ENCODE measurements around the gene CTAG1B.
"Not testable (repeated sequence)": the region's sequence is repeated elsewhere in the genome, so short reads cannot be mapped to it uniquely, and the experiment has no call there.

CTAG1B gene

GRCh38 chrX:154649503-154650220 lies 30.6 kb upstream of the CTAG1B start:
- DNase-seq: no peak
- Histone ChIP-seq H4K20me1 (ENCODE audit: insufficient read depth, low read length) (no peaks in the 10 kb centered on the region), H3K4me3 (ENCODE audit: low read depth in 1 of 2, low read length in 2 of 2) (no peak overlapping the region), H3K79me2 (ENCODE audit: insufficient read depth, low read length) (no peaks in the 10 kb centered on the region), H3K27me3 (ENCODE audit: insufficient read depth, low read length, poor library complexity) (no peaks in the 10 kb centered on the region), H3K36me3 (ENCODE audit: insufficient read depth, low read length) (no peaks in the 10 kb centered on the region), H3K9me3 (ENCODE audit: insufficient read depth, low read length, severe bottlenecking) (no peaks in the 10 kb centered on the region), H2AFZ (ENCODE audit: low read depth, low read length) (no peak overlapping the region), H3K4me2 (ENCODE audit: insufficient read depth, low read length) (no peak overlapping the region), H3K9ac (ENCODE audit: low read depth, low read length) (no peak overlapping the region), H3K4me1 (ENCODE audit: insufficient read depth, low read length) (no peaks in the 10 kb centered on the region), H3K27ac (ENCODE audit: low read length) (no peak overlapping the region)
- no peak for ATAC-seq (ENCODE audit: insufficient read depth, low read depth)
- no peak for TF ChIP-seq EZH2 (IDR thresholded peaks at IDR 0.05; ENCODE audit: borderline replicate concordance, low read depth, low read length, severe bottlenecking)
- no peak for TF ChIP-seq CTCF (IDR thresholded peaks at IDR 0.05; ENCODE audit: borderline replicate concordance, extremely low read depth, low read length, poor library complexity, severe bottlenecking)

- Histone ChIP-seq H3K9me3 (ENCODE audit: insufficient read depth, low read length, severe bottlenecking) (no peaks in the 10 kb centered on the region), H2AFZ (ENCODE audit: low read depth, low read length) (no peak overlapping the region), H3K27me3 (ENCODE audit: insufficient read depth, low read length, poor library complexity) (no peaks in the 10 kb centered on the region), H3K4me2 (ENCODE audit: insufficient read depth, low read length) (no peak overlapping the region), H3K79me2 (ENCODE audit: insufficient read depth, low read length) (no peaks in the 10 kb centered on the region), H3K36me3 (ENCODE audit: insufficient read depth, low read length) (no peaks in the 10 kb centered on the region), H4K20me1 (ENCODE audit: insufficient read depth, low read length) (no peaks in the 10 kb centered on the region), H3K4me3 (ENCODE audit: low read depth in 1 of 2, low read length in 2 of 2) (no peak overlapping the region), H3K4me1 (ENCODE audit: insufficient read depth, low read length) (no peaks in the 10 kb centered on the region), H3K27ac (ENCODE audit: low read length) (no peak overlapping the region), H3K9ac (ENCODE audit: low read depth, low read length) (no peak overlapping the region)
- DNase-seq (no peak), ATAC-seq (ENCODE audit: insufficient read depth, low read depth) (no peak)
- TF ChIP-seq EZH2 (IDR thresholded peaks at IDR 0.05; ENCODE audit: borderline replicate concordance, low read depth, low read length, severe bottlenecking): no peak
- TF ChIP-seq CTCF (IDR thresholded peaks at IDR 0.05; ENCODE audit: borderline replicate concordance, extremely low read depth, low read length, poor library complexity, severe bottlenecking): no peak
Observed at GRCh38 chrX:154648931-154649330, 29.8 kb upstream of the CTAG1B start.

GRCh38 chrX:154645745-154646378 lies 26.8 kb upstream of the CTAG1B start:
- H3K4me1 ChIP-seq (ENCODE audit: insufficient read depth, low read length); DNase-seq; H3K79me2 ChIP-seq (ENCODE audit: insufficient read depth, low read length); H3K9ac ChIP-seq (ENCODE audit: low read depth, low read length); H3K9me3 ChIP-seq (ENCODE audit: insufficient read depth, low read length, severe bottlenecking); H3K4me2 ChIP-seq (ENCODE audit: insufficient read depth, low read length); H3K4me3 ChIP-seq (ENCODE audit: low read depth in 1 of 2, low read length in 2 of 2); H3K27me3 ChIP-seq (ENCODE audit: insufficient read depth, low read length, poor library complexity); H4K20me1 ChIP-seq (ENCODE audit: insufficient read depth, low read length); H2AFZ ChIP-seq (ENCODE audit: low read depth, low read length); H3K36me3 ChIP-seq (ENCODE audit: insufficient read depth, low read length); H3K27ac ChIP-seq (ENCODE audit: low read length): not testable (repeated sequence)
- ATAC-seq (ENCODE audit: insufficient read depth, low read depth): peak; percentile 86

GRCh38 chrX:154643708-154644107 lies 24.6 kb upstream of the CTAG1B start:
- DNase-seq; H3K36me3 ChIP-seq (ENCODE audit: insufficient read depth, low read length); H2AFZ ChIP-seq (ENCODE audit: low read depth, low read length); H3K4me3 ChIP-seq (ENCODE audit: low read depth in 1 of 2, low read length in 2 of 2); ATAC-seq (ENCODE audit: insufficient read depth, low read depth); H3K9me3 ChIP-seq (ENCODE audit: insufficient read depth, low read length, severe bottlenecking); H3K9ac ChIP-seq (ENCODE audit: low read depth, low read length); H4K20me1 ChIP-seq (ENCODE audit: insufficient read depth, low read length); H3K4me2 ChIP-seq (ENCODE audit: insufficient read depth, low read length); H3K4me1 ChIP-seq (ENCODE audit: insufficient read depth, low read length); H3K27ac ChIP-seq (ENCODE audit: low read length); H3K27me3 ChIP-seq (ENCODE audit: insufficient read depth, low read length, poor library complexity); H3K79me2 ChIP-seq (ENCODE audit: insufficient read depth, low read length): not testable (repeated sequence)

- DNase-seq; H3K36me3 ChIP-seq (ENCODE audit: insufficient read depth, low read length); H3K4me1 ChIP-seq (ENCODE audit: insufficient read depth, low read length); H4K20me1 ChIP-seq (ENCODE audit: insufficient read depth, low read length); H3K9me3 ChIP-seq (ENCODE audit: insufficient read depth, low read length, severe bottlenecking); H2AFZ ChIP-seq (ENCODE audit: low read depth, low read length); H3K27me3 ChIP-seq (ENCODE audit: insufficient read depth, low read length, poor library complexity); H3K4me2 ChIP-seq (ENCODE audit: insufficient read depth, low read length); H3K4me3 ChIP-seq (ENCODE audit: low read depth in 1 of 2, low read length in 2 of 2); H3K79me2 ChIP-seq (ENCODE audit: insufficient read depth, low read length); H3K27ac ChIP-seq (ENCODE audit: low read length); ATAC-seq (ENCODE audit: insufficient read depth, low read depth); H3K9ac ChIP-seq (ENCODE audit: low read depth, low read length): not testable (repeated sequence)
Observed at GRCh38 chrX:154641740-154642139, 22.7 kb upstream of the CTAG1B start.

- not testable (repeated sequence) for H4K20me1 ChIP-seq (ENCODE audit: insufficient read depth, low read length); H3K4me1 ChIP-seq (ENCODE audit: insufficient read depth, low read length); DNase-seq; H3K36me3 ChIP-seq (ENCODE audit: insufficient read depth, low read length); H3K4me2 ChIP-seq (ENCODE audit: insufficient read depth, low read length); H3K27me3 ChIP-seq (ENCODE audit: insufficient read depth, low read length, poor library complexity); H3K27ac ChIP-seq (ENCODE audit: low read length); H3K9me3 ChIP-seq (ENCODE audit: insufficient read depth, low read length, severe bottlenecking); ATAC-seq (ENCODE audit: insufficient read depth, low read depth); H3K79me2 ChIP-seq (ENCODE audit: insufficient read depth, low read length); H2AFZ ChIP-seq (ENCODE audit: low read depth, low read length); H3K4me3 ChIP-seq (ENCODE audit: low read depth in 1 of 2, low read length in 2 of 2); H3K9ac ChIP-seq (ENCODE audit: low read depth, low read length)
Observed at GRCh38 chrX:154633661-154634060, 14.6 kb upstream of the CTAG1B start.
